Raji (cell line): ENCODE data around the gene PHOX2A.

ENCODE experiments used
- POLR2A ChIP-seq: IDR thresholded peaks from 2 replicates; pipeline ENCODE4 v1.6.1; 2011; ENCODE audit warnings: low read depth, low read length, control low read depth; ENCODE audit not compliant: insufficient read depth

The PHOX2A gene

DNA sequence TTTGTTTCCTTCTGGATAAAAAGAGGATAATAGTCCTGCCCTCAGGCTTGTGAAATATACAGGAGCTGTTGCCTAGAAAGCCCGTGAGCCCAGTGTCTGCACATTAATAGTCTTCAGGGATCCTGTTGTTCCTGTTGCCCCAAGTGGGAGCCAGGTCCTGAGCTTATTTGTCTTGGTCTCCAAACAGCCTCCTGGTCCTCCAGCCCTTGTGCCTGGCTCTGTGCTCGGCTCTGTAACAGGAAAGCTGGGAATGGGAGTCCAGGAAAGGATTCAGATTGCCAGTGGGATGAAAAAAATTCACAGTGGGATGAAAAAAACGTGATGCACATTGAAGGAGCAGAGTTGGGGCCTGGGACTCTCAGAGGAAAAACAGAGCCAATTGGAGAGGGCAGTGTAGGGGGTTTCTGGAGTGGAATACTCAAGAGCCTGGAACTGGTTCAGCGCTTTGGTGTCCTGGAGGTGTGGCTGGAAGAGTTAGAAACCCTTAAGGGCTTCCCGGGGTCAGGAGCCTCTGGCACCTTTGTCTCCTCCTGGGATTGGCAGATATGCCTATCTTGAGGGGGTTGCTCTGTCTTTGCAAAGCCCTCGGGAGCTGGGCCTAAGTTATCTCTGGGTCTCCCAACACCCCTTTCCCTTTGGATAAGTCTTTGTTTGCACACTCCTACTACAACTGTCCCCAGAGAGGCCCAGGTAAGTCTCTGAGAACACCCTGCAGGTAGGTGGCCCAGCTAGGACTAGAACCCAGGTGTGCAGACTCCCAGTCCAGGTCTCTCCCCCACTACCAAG, 21.7 kb downstream of the PHOX2A start:
- no peak for TF ChIP-seq POLR2A

- TF ChIP-seq POLR2A: 0 out of 2 replicates have a peak, but pooled peaks have one; percentile 14
Measured at GRCh38 chr11:72221386-72222075, 22.4 kb downstream of the PHOX2A start.

- peak; percentile 43 for TF ChIP-seq POLR2A
Measured at GRCh38 chr11:72220696-72221363, 23.1 kb downstream of the PHOX2A start.

GRCh38 chr11:72218251-72218745, 25.7 kb downstream of the PHOX2A start:
- no peak for TF ChIP-seq POLR2A

GRCh38 chr11:72217841-72218240, 26.1 kb downstream of the PHOX2A start:
- TF ChIP-seq POLR2A: no peak

DNA sequence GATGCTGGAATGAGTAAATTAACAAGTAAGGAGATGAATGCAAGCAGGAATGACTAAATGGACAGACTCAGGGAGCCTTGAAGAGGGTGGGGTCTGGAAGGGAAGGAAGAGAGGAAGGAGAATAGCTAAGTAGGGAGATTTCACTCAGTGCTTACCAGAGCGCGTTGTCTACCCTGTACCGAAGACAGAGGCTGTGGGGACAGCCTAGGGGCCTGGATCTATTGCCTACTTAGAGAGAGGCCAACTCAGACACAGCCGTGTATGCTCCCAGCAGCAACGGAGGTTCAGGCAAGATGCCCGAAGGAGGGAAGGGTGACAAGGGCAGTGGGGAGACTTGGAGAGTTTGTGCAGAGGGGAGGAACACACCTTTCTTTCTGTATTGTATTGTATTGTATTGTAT, 27.3 kb downstream of the PHOX2A start, which contains the start of gene FOLR2:
TSS of gene FOLR2 (plus strand) at position 157 of the 400 bp plus-strand sequence. CDS start 1,791 bp downstream, outside the sequence.
- TF ChIP-seq POLR2A: no peak

DNA sequence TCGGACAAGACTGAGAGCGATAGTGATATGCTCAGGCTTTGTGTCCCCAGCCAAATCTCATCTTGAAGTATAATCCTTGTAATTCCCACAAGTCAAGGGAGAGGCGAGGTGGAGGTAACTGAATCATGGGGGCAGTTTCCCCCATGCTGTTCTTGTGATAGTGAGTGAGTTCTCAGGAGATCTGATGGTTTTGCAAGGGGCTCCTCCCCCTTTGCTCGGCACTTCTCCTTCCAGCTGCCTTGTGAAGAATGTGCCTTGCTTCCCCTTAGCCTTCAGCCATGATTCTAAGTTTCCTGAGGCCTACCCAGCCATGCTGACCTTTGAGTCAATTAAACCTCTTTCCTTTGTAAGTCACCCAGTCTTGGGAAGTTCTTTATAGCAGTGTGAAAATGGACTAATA, 34.9 kb downstream of the PHOX2A start:
- no peak for TF ChIP-seq POLR2A

GRCh38 chr11:72208281-72208680, 35.7 kb downstream of the PHOX2A start:
- TF ChIP-seq POLR2A: no peak

- no peak for TF ChIP-seq POLR2A
Measured at GRCh38 chr11:72204886-72205285, 39.1 kb downstream of the PHOX2A start.

- no peak for TF ChIP-seq POLR2A
Measured at GRCh38 chr11:72203163-72203562, 40.8 kb downstream of the PHOX2A start.

GRCh38 chr11:72202571-72202970, 41.4 kb downstream of the PHOX2A start:
- no peak for TF ChIP-seq POLR2A

DNA sequence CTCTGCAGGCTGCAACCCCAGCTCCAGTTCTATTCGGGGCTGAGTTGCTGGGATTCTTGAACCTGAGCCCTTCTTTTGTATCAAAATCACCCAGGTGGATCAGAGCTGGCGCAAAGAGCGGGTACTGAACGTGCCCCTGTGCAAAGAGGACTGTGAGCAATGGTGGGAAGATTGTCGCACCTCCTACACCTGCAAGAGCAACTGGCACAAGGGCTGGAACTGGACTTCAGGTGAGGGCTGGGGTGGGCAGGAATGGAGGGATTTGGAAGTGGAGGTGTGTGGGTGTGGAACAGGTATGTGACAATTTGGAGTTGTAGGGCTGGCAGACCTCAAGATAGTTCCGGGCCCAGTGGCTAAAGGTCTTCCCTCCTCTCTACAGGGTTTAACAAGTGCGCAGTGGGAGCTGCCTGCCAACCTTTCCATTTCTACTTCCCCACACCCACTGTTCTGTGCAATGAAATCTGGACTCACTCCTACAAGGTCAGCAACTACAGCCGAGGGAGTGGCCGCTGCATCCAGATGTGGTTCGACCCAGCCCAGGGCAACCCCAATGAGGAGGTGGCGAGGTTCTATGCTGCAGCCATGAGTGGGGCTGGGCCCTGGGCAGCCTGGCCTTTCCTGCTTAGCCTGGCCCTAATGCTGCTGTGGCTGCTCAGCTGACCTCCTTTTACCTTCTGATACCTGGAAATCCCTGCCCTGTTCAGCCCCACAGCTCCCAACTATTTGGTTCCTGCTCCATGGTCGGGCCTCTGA, 48.3 kb downstream of the PHOX2A start:
- TF ChIP-seq POLR2A: no peak

GRCh38 chr11:72191961-72192381, 52.0 kb downstream of the PHOX2A start, which contains the start of gene FOLR1:
Gene FOLR1 (plus strand): TSS chr11:72192140. CDS start chr11:72192174, 34 bp downstream.
- TF ChIP-seq POLR2A: no peak

GRCh38 chr11:72190631-72191071, 53.3 kb downstream of the PHOX2A start:
- no peak for TF ChIP-seq POLR2A
